ENCODE measurements around the gene SNRPE.

Gene SNRPE

GRCh38 chr1:203880606-203881005 lies 19.2 kb downstream of the SNRPE start:
- DNase-seq (ENCODE audit: low read depth): no peak

- no peak for DNase-seq (ENCODE audit: low read depth)
Measured at GRCh38 chr1:203888807-203889251, 27.4 kb downstream of the SNRPE start.

- DNase-seq (ENCODE audit: low read depth): no peak
Measured at GRCh38 chr1:203891950-203892349, 30.6 kb downstream of the SNRPE start.

- no peak for DNase-seq (ENCODE audit: low read depth)
Measured at GRCh38 chr1:203898458-203899352, 37.3 kb downstream of the SNRPE start.

GRCh38 chr1:203899353-203899716 lies 37.9 kb downstream of the SNRPE start:
- DNase-seq (ENCODE audit: low read depth): no peak

GRCh38 chr1:203899869-203900714 lies 38.7 kb downstream of the SNRPE start:
- no peak for DNase-seq (ENCODE audit: low read depth)

GRCh38 chr1:203901581-203901980 lies 40.2 kb downstream of the SNRPE start:
- DNase-seq (ENCODE audit: low read depth): no peak

GRCh38 chr1:203905275-203905674 lies 43.9 kb downstream of the SNRPE start:
- DNase-seq (ENCODE audit: low read depth): no peak

- peak; percentile 82 for DNase-seq (ENCODE audit: low read depth)
Measured at GRCh38 chr1:203906932-203907331, 45.5 kb downstream of the SNRPE start.

GRCh38 chr1:203907901-203908300 lies 46.5 kb downstream of the SNRPE start:
- no peak for DNase-seq (ENCODE audit: low read depth)

GRCh38 chr1:203911806-203912205 lies 50.4 kb downstream of the SNRPE start:
- no peak for DNase-seq (ENCODE audit: low read depth)

GRCh38 chr1:203913073-203913521 lies 51.7 kb downstream of the SNRPE start:
- no peak for DNase-seq (ENCODE audit: low read depth)

GRCh38 chr1:203914292-203914691 lies 52.9 kb downstream of the SNRPE start:
- DNase-seq (ENCODE audit: low read depth): no peak

- no peak for DNase-seq (ENCODE audit: low read depth)
Measured at GRCh38 chr1:203915811-203916210, 54.4 kb downstream of the SNRPE start.

GRCh38 chr1:203916756-203917155 lies 55.4 kb downstream of the SNRPE start:
- DNase-seq (ENCODE audit: low read depth): no peak

Data from GM04503 (cell line).